Measurements from ENCODE around the gene FAM193B.
"Not testable (repeated sequence)": the region's sequence is repeated elsewhere in the genome, so short reads cannot be mapped to it uniquely, and the experiment has no call there.

FAM193B gene

DNA sequence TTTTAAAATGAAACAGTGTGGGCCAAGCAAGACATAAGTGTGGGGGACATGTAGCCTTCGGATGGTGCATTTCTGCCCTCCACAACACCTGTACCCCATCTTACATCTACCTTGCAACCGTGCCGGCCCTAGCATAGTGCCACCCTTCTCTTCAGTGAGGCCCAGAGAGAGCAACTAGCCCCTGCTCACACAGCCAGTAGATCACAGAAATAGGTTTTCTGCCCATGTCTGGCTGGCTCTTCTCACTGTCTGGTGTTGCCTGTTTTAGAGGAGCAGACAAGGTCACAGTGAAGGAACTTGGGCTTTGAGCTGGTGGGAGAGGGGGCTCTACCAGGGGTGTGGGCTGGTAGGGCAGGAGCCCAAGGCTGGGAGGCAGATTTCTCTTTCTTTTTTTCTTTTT, 68.1 kb downstream of the FAM193B start:
- DNase-seq (ENCODE audit: low spot score): no peak

GRCh38 chr5:177485753-177486152, 68.6 kb downstream of the FAM193B start:
- not testable (repeated sequence) for DNase-seq (ENCODE audit: low spot score)

DNA sequence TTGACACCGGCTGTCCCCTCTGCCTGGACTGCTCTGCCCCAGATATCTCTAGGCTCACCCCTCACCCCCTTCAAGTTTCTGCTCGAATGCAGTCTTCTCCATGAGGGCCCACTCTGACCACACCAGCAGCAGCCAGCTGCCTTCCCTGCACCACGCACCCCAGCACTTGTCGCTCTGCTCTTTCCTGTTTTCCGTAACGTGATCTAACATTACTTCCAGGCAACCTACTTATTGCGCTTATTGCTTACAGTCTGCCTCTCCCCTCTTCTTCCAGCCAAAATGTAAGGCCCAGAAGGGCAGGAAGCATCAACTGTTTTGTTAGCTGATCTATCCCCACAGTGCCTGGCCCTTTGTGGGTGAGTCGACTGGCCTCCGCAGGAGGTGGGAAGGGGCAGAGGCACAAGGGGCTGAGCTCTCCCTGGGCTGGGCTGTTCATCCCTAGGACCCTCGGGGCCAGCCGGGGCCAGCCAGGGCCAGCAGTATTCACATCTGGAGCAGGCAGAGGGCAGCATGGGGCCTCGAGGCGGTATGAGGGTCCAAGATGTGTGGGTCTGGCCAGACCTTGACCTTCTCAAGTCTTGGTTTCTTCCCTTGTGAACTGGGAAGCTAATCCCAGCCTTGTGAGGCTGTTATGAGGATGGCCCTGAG, 69.3 kb downstream of the FAM193B start:
- no peak for DNase-seq (ENCODE audit: low spot score)

DNA sequence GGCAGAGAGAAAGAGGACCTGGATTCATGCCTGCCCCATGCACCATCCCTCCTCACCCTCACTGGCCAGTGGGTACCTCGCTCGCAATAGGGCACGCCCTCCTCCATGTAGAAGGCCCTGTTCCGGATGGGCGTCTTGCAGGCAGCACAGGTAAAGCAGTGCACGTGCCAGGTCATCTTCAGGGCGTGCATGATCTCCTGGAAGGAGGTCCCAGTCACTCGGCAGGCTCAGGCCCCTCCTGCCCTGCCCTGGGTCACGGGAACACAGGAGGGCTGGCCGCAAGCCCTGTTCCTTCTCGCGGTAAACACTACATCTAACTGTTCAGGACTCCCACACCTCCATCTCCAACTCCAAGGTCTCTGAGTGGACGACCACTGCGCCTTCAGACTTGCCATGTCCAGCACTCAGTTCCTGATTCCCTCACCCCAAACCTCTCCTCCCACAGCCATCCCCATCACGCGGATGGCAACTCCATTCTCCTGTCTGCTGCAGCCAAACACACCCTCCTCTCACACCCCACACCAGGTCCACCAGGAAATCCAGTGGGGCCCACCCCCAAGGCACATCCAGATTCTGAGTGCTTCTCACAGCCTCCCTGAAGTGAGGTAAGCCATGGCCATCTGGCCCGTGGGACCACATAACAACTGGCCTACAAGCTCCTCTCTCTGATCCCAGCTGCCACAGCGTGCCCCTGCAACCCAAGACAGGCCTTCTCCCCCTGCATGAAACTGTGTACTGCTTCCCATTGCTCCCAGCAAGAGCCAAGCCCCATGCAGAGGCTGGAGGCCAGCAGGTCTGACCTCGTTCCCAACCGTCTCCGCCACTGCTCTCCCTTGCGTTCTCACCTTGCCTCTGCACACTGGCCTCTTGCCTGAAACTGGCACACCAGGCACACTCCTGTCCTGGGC, 70.1 kb downstream of the FAM193B start:
- no peak for DNase-seq (ENCODE audit: low spot score)

GRCh38 chr5:177483042-177483441, 71.3 kb downstream of the FAM193B start:
- DNase-seq (ENCODE audit: low spot score): no peak

- no peak for DNase-seq (ENCODE audit: low spot score)
Measured at GRCh38 chr5:177482359-177482795, 72.0 kb downstream of the FAM193B start.

- DNase-seq (ENCODE audit: low spot score): no peak
Measured at GRCh38 chr5:177479774-177480173, 74.6 kb downstream of the FAM193B start.

DNA sequence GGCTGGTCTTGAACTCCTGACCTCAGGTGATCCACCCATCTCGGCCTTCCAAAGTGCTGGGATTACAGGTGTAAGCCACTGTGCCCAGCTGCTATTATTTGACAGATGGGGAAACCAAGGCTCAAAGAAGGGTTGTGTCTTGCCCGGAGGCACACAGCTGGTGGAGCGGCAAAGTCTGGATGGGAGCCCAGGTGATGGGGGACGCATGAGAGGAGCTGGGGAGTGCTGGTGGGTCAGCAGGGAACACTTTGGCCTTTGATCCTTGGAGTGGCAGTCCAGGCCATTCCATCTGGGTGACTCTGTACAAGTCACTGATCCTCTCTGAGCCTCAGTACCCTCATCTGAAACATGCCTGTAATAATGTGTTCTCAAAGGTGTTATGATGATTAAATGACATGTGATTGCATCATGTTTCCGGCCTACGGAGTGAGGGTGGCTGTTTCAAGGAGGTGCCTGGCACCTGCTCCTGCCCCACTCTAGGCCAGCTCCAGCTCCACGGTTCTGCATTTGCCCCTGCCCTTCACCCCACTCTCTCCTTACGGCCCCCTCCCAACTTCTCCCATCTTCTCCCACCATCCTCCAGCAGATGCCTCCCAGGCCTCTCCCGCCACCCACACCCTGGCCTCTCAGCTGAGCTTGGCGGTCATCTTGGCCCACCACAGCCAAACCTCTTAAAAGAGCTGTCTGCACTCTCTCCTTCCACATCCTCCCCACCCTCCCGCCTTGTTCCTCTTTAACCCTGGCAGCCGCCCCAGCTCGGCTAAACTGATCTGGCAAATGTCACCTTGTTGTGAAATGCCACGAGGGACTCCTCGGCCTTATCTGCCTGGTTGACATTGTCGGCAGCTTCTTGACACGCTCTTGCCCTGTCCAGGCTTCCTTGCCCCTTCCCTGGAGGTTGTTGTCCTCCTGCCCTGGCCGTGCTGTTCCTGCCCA, 75.4 kb downstream of the FAM193B start:
- DNase-seq (ENCODE audit: low spot score): peak; percentile 69

DNA sequence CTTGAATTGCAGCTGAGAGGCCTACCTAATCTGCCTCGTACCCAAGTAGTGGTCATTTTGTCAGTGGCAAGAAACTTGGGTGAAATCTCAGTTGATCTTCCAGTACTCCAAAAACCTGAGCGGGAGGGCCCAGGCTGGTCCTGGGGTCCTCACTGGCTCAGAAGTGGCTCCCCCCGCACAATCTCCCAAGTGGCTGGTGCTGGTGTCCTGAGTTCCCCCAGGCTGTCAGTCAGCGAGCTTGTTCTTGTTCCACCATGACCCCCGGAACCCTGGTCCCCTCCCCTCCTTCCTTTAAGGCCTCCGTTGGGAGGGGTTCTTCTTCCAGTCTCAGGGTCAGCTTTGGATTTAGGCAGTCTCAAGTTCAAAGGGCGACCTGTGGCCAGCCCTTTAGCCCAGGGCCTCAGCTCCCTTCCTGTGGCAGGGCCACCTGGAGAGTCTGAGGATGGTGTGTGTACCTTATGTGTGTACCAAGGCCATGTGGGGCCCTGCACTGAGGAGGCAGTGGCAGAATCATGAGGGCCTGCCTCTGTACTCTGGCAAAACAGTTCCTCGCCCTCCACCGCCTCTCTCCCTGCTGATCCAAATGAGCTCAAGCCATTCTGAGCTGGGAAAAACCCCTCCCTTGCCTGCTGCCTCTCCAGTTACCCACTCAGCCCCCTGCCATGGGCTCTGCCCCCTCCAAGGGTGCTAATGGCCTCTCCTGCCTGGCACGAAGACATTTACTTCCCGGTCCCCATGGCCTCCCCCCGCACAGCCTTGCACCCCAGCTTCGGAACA, 76.5 kb downstream of the FAM193B start:
- DNase-seq (ENCODE audit: low spot score): no peak

GRCh38 chr5:177476531-177477233, 77.7 kb downstream of the FAM193B start:
- DNase-seq (ENCODE audit: low spot score): no peak

- DNase-seq (ENCODE audit: low spot score): no peak
Measured at GRCh38 chr5:177475563-177476427, 78.6 kb downstream of the FAM193B start.

- DNase-seq (ENCODE audit: low spot score): no peak
Measured at GRCh38 chr5:177474846-177475562, 79.4 kb downstream of the FAM193B start.

GRCh38 chr5:177474002-177474476, 80.3 kb downstream of the FAM193B start:
- DNase-seq (ENCODE audit: low spot score): no peak

DNA sequence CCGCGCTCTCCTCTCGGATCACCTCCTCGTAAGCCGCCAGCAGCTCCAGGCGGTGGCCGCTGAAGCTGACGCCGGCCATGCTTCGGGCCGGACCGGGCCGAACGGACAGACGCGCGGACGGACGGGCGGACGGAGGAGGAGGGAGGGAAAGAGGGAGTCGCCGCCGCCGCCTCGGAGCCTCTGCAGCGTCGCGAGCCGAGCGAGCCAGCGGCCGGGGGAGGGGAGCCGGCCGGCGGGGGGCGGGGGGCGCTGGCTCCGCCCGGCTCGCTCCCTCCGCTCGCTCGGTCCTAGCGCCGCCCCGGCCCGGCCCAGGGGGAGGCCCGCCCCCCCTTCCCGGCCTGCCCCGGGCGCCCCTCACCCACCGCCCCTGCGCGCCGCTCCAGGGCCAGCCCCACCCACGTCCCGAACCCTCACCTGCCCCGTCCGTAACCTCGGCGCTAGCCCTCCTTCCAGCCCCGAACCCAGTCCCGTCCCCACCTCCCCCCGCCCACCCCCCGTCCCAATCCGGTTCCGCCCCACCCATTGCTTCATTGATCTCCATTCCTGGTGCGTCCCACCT, 80.8 kb downstream of the FAM193B start, which contains the start of gene DBN1:
Gene DBN1, minus strand, starts transcription at position 192 of the 559 bp plus-strand sequence. Its CDS starts 113 bp downstream, at position 79.
- DNase-seq (ENCODE audit: low spot score): no peak

- DNase-seq (ENCODE audit: low spot score): no peak
Measured at GRCh38 chr5:177472460-177473442, 81.6 kb downstream of the FAM193B start.

DNA sequence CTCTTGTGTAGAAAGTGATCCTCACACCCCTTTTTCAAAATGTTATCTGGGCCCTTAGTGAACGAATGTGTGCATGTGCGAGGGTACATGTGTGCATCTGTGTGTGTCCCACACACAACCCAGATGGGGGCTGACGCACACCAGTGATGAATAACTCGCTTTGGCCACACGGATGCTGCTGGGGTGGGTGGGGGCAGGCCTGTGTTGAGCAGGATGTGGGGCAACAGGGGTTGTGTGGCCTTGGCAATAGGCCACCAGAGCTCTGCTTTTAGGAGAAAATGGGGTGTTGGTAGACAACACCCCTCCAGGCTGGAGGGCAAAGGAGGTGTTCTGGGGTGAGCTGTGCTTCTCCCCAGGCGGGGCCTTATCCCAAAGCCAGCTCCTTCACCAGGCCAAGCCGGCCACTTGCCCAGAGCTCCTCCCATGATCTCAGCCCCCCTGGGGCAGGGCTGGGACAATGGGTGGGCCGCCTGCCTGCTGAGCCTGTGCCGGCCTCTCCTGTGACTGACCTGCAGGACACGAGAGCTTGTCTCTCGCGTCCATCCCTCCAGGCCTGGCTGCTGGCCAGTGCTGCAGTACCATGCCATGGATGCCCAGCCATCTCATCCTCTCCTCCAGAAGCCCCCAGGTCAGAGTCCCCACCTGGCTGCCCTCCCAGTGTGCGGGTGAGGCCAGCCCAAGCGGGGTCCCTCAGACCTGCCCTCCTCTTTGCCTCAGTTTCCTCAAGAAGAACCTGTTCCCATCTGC, 82.6 kb downstream of the FAM193B start:
- DNase-seq (ENCODE audit: low spot score): no peak
